Esophagus squamous epithelium (tissue), 4 donors: Measurements from ENCODE around the gene GABBR2.

ENCODE experiments used
- POLR2A ChIP-seq, 4 donors: fragments of 450-650 bp; IDR thresholded peaks; one replicate each; pipeline ENCODE4 v1.6.1; 2017; ENCODE audit warnings: antibody characterized with exemption in 4 of 4, mild to moderate bottlenecking in 4 of 4, moderate library complexity in 3 of 4
- TF ChIP-seq, protein P1 (sequence below), 6 experiments: fragments of 450-650 bp in 4 of 6; fragments of 200-600 bp in 2 of 6; sonication (generic) in 2 of 6; IDR thresholded peaks; one replicate each; pipeline ENCODE4 v1.5.1; 2016 to 2019; ENCODE audit warnings: antibody characterized with exemption in 6 of 6, mild to moderate bottlenecking in 4 of 6, moderate library complexity in 4 of 6

DNA sequence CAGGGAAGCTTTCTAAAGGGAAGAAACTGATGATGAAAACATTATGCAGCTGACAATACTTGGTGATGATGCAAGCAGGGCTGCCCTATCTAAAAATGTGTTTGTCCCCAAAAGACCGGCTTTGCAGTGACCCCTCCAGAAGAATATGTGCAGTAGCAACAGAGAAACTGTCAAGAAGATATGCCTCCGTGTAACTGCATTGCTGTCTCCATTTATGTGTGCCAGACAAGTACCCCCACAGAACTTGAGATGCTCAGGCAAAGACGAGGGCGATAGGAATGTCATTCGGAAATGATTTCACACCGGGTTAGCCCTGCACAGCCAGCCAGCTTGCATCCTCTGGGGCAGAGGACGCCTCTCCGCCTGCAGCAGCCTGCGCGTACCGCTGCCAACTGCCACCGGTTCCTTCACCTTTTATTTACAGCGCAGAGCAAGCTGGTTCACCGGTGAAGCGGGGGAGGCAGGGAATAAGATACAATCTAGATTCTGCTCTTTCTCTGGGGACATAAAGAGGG is 2.0 kb downstream of the GABBR2 start:
- no peak for TF ChIP-seq POLR2A (IDR thresholded peaks at IDR 0.05)
- TF ChIP-seq, protein P1, sequence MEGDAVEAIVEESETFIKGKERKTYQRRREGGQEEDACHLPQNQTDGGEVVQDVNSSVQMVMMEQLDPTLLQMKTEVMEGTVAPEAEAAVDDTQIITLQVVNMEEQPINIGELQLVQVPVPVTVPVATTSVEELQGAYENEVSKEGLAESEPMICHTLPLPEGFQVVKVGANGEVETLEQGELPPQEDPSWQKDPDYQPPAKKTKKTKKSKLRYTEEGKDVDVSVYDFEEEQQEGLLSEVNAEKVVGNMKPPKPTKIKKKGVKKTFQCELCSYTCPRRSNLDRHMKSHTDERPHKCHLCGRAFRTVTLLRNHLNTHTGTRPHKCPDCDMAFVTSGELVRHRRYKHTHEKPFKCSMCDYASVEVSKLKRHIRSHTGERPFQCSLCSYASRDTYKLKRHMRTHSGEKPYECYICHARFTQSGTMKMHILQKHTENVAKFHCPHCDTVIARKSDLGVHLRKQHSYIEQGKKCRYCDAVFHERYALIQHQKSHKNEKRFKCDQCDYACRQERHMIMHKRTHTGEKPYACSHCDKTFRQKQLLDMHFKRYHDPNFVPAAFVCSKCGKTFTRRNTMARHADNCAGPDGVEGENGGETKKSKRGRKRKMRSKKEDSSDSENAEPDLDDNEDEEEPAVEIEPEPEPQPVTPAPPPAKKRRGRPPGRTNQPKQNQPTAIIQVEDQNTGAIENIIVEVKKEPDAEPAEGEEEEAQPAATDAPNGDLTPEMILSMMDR (IDR thresholded peaks at IDR 0.05), result no peak
